Esophagus muscularis mucosa (tissue), 4 donors: ENCODE measurements around the gene ACVR1. TPM values are rescaled to one million over a fixed set of nuclear protein-coding genes. Genes with fewer than 3 reads are reported as not detected.

ENCODE experiments used
- DNase-seq: peaks from one replicate; pipeline ENCODE4 v3.0.0-alpha.2; 2017; ENCODE audit errors: extremely low spot score
- H3K27ac ChIP-seq, 4 donors: fragments of 200-600 bp; sonication (generic); replicated peaks in 1 of 4; 1 replicate in 3 of 4; 2 replicates in 1 of 4; pipeline ENCODE4 v1.5.1; 2016 to 2019; ENCODE audit warnings: mild to moderate bottlenecking in 1 of 4
- H3K27me3 ChIP-seq, 4 donors: fragments of 200-600 bp; sonication (generic); one replicate each; pipeline versions ENCODE4 v1.5.1 to v1.6.0; 2016 to 2019
- H3K36me3 ChIP-seq, 4 donors: fragments of 200-600 bp; sonication (generic); one replicate each; pipeline ENCODE4 v1.5.1; 2016 to 2019
- H3K4me1 ChIP-seq, 4 donors: fragments of 200-600 bp; sonication (generic); one replicate each; pipeline ENCODE4 v1.5.1; 2016 to 2019
- H3K4me3 ChIP-seq, 4 donors: fragments of 200-600 bp; sonication (generic); 1 replicate in 2 of 4; 2 replicates in 2 of 4; pipeline ENCODE4 v1.5.1; 2016 to 2019; ENCODE audit warnings: mild to moderate bottlenecking in 4 of 4, moderate library complexity in 1 of 4
- H3K9me3 ChIP-seq, 4 donors: fragments of 200-600 bp; sonication (generic); 1 replicate in 3 of 4; 2 replicates in 1 of 4; pipeline ENCODE4 v1.5.1; 2016 to 2019
- CTCF ChIP-seq, 3 experiments: fragments of 200-600 bp in 2 of 3; fragments of 450-650 bp in 1 of 3; sonication (generic) in 2 of 3; IDR thresholded peaks; one replicate each; pipeline ENCODE4 v1.5.1; 2017 to 2019; ENCODE audit warnings: antibody characterized with exemption in 3 of 3, mild to moderate bottlenecking in 2 of 3, moderate library complexity in 1 of 3
- EP300 ChIP-seq: sonication (generic); formaldehyde crosslinking; IDR thresholded peaks from one replicate; pipeline ENCODE4 v1.6.1; 2017; ENCODE audit warnings: antibody characterized with exemption
- POLR2A ChIP-seq: fragments of 450-650 bp; IDR thresholded peaks from one replicate; pipeline ENCODE4 v1.6.1; 2017; ENCODE audit warnings: antibody characterized with exemption, moderate library complexity, mild to moderate bottlenecking, low read depth
- POLR2AphosphoS5 ChIP-seq, 2 donors: sonication (generic); formaldehyde crosslinking; IDR thresholded peaks; one replicate each; pipeline ENCODE4 v1.6.1; 2017; ENCODE audit warnings: antibody characterized with exemption in 2 of 2
- WGBS: methylation state at CpG from one replicate; pipeline ENCODE4 v1.1.5; 2018; 5-methylcytosine and 5-hydroxymethylcytosine counted together
- intact Hi-C: fragments of 100-400 bp; cut with DNase I; formaldehyde crosslinking; loops from one replicate; pipeline ENCODE4 v1.15.1; 2023
- total RNA-seq, 4 donors: library from RNA; depleted of rRNA; stranded (reverse); fragments of >200 nt; gene quantifications; one replicate each; pipeline versions ENCODE4 v1.1.0 to v1.2.1, GENCODE V29; 2016

The ACVR1 gene
- total RNA-seq, 4 donors from 2014 or later = 25.2 to 39.1 (median 32.3) TPM

GRCh38 chr2:157857881-157858280, 18.2 kb downstream of the ACVR1 start:
- Histone ChIP-seq H3K9me3 (no peaks in the 10 kb centered on the region), H3K4me1 (peaks cover 4 to 14% (median 8%) of the 10 kb centered on the region in 4 donors), H3K27ac (no peak overlapping the region), H3K36me3 (peaks cover 0 to 18% (median 2%) of the 10 kb centered on the region in 4 donors), H3K27me3 (no peaks in the 10 kb centered on the region), H3K4me3 (no peak overlapping the region)
- intact Hi-C loops = no loop called here
- 75% methylated on average over 4 of the region's 4 CpGs for WGBS
- no peak for DNase-seq
- no peak for TF ChIP-seq EP300
- no peak for TF ChIP-seq CTCF (IDR thresholded peaks at IDR 0.05)
- no peak for TF ChIP-seq POLR2A
- TF ChIP-seq POLR2AphosphoS5 (IDR thresholded peaks at IDR 0.05) = no peak

DNA sequence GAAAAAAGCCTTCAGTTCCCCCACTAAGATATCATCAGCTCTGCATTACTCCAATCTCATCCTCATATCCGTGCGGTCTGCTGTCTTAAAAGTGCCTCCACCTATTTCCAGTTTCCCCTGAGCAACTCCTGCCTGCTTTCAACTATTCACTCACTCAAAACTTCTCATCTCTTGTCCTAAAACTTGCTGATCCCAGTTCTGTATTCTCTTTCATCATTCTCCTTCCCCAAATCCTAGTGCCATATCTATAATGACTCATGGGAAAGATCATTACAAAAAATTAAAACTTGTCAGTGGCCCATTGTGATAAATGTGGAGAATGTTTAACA, 20.0 kb downstream of the ACVR1 start:
- Histone ChIP-seq H3K4me1 (peaks cover 4 to 17% (median 10%) of the 10 kb centered on the region in 4 donors), H3K36me3 (peaks cover 0 to 18% (median 2%) of the 10 kb centered on the region in 4 donors), H3K27me3 (no peaks in the 10 kb centered on the region), H3K27ac (no peak overlapping the region), H3K4me3 (no peak overlapping the region), H3K9me3 (no peaks in the 10 kb centered on the region)
- 87% methylated on average over 2 of the region's 2 CpGs for WGBS
- TF ChIP-seq CTCF (IDR thresholded peaks at IDR 0.05) (no peak), POLR2A (no peak), POLR2AphosphoS5 (IDR thresholded peaks at IDR 0.05) (no peak), EP300 (no peak)
- intact Hi-C loops = no loop called here
- no peak for DNase-seq

DNA sequence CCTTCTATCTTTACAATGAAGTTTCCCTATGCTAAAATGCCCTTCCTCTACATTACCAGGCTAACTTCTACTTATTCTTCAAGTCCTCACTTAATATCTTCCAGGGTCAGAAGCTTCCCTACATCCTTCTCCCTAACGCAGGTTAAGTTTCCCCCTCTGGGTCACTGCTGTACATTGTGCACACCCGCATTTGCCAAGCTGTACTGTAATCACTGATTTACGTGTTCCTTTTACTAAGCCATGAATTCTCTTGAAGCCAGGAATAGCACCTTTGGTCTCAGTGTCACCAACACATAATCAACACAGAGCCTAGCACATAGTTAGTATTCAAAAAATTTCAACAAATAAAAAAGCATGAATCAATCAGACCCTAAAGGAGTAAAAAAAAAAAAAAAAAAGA, 22.3 kb downstream of the ACVR1 start:
- H3K9me3 ChIP-seq = no peaks in the 10 kb centered on the region
- WGBS = 95% methylated on average over 3 of the region's 3 CpGs
- H3K4me3 ChIP-seq = no peak overlapping the region
- TF ChIP-seq EP300 (no peak), POLR2AphosphoS5 (IDR thresholded peaks at IDR 0.05) (no peak), CTCF (IDR thresholded peaks at IDR 0.05) (no peak), POLR2A (no peak)
- H3K36me3 ChIP-seq = peaks cover 0 to 13% (median 2%) of the 10 kb centered on the region in 4 donors
- no peak overlapping the region for H3K27ac ChIP-seq
- H3K27me3 ChIP-seq = no peaks in the 10 kb centered on the region
- peaks cover 7 to 17% (median 11%) of the 10 kb centered on the region in 4 donors for H3K4me1 ChIP-seq
- intact Hi-C loops = no loop called here
- DNase-seq = no peak

DNA sequence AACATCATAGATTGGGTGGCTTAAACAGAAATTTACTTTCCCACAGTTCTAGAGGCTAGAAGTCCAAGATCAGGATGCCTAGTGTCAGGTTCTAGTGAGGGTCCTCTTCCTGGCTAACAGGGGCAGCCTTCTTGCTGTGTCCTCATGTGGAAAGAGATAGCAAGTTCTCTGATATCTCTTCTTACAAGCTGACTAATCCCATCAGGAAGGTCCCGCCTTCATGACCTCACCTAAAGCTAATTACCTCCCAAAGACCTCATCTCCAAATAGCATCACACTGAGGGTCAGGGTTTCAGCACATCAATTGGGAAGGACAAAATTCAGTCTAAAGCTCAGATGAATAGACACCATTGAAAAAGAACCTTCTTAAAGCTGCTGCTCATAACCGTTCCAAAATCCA, 22.9 kb downstream of the ACVR1 start:
- intact Hi-C loops = no loop called here
- Histone ChIP-seq H3K27ac (no peak overlapping the region), H3K9me3 (no peaks in the 10 kb centered on the region), H3K4me1 (peaks cover 7 to 17% (median 11%) of the 10 kb centered on the region in 4 donors), H3K27me3 (no peaks in the 10 kb centered on the region), H3K4me3 (no peak overlapping the region), H3K36me3 (peaks cover 0 to 13% (median 2%) of the 10 kb centered on the region in 4 donors)
- TF ChIP-seq CTCF (IDR thresholded peaks at IDR 0.05) = no peak
- TF ChIP-seq POLR2AphosphoS5 (IDR thresholded peaks at IDR 0.05) = no peak
- no peak for TF ChIP-seq EP300
- no peak for TF ChIP-seq POLR2A
- 90% methylated on average over 2 of the region's 2 CpGs for WGBS
- no peak for DNase-seq

DNA sequence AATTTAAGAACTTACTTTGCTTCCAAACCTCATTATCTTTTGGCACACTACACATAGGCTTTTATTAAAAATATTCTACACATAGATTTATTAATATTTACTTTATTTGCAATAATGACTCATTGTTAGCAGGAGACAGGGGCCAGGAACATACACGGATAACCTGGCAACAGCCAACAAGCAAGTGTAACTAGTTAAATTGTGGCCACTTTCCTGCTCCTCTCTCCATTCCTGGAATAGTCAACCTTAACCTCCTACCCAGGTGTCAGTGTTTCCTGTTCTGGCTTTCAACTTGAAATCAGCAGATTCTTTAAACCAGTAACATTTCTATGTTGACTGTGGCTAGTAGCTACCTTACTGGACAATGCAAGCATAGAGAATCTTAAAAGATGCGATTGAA, 26.5 kb downstream of the ACVR1 start:
- 55% methylated on average over 2 of the region's 2 CpGs for WGBS
- peaks cover 7 to 17% (median 14%) of the 10 kb centered on the region in 4 donors for H3K4me1 ChIP-seq
- no peak overlapping the region for H3K27ac ChIP-seq
- TF ChIP-seq CTCF (IDR thresholded peaks at IDR 0.05) (no peak), POLR2A (no peak), POLR2AphosphoS5 (IDR thresholded peaks at IDR 0.05) (no peak), EP300 (no peak)
- no peaks in the 10 kb centered on the region for H3K27me3 ChIP-seq
- no peak for DNase-seq
- no peaks in the 10 kb centered on the region for H3K9me3 ChIP-seq
- intact Hi-C loops = no loop called here
- peaks cover 0 to 3% (median 0%) of the 10 kb centered on the region in 4 donors for H3K36me3 ChIP-seq
- H3K4me3 ChIP-seq = no peak overlapping the region
